ENCODE results near the gene TLCD1. TPM values are rescaled to one million over a fixed set of nuclear protein-coding genes. Genes with fewer than 3 reads are reported as not detected.
"Not testable (repeated sequence)": the region's sequence is repeated elsewhere in the genome, so short reads cannot be mapped to it uniquely, and the experiment has no call there.

The TLCD1 gene
- total and polyA plus RNA-seq, 10 donors: 0.97 to 3.5 (median 2.3) TPM; not detected in 1

DNA sequence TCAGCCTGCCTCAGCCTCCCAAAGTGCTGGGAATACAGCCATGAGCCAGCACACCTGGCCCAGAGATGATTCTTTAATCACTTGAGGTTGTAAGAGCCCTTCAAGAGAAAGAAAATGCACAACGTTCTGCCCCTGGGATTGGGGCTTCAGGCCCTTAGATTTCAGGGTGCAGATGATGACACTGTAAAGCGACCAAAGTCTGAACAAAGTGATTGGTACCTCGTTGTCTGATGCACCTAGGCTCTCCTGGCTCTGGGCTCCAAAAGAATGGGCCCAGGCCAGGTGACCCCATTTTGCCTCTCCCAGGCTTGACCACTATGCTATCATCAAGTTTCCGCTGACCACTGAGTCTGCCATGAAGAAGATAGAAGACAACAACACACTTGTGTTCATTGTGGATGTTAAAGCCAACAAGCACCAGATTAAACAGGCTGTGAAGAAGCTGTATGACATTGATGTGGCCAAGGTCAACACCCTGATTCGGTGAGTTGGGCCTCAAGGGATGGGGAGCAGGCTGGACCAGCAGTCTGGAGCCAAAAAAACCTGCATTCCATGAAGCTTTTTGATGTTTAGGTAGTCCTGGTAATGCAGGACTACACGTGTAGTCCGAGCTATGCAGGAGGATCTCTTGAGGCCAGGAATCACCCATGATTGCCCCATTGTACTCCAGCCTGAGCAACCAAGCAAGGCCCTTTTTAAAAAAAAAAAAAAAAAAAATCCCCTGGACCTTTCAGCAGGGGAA, 3.4 kb downstream of the TLCD1 start:
- 72 to 79% (median 76%) methylated on average over 7 of the region's 7 CpGs for WGBS, 5 donors
- no peaks in the 10 kb centered on the region for H3K9me3 ChIP-seq
- peak overlapping the region in 3 of 8 donors; percentile 15 to 99 (median 79) for H3K4me3 ChIP-seq
- H3K4me1 ChIP-seq: peaks cover 52 to 94% (median 87%) of the 10 kb centered on the region in 6 donors
- intact Hi-C loops (cut with DNase I; ENCODE audit: low total_unique reads): no loop called here
- peaks cover 0 to 5% (median 1%) of the 10 kb centered on the region in 7 donors for H3K27me3 ChIP-seq (replicated peaks in 1 of 7)
- no peak for DNase-seq
- H3K36me3 ChIP-seq: peaks cover 0 to 46% (median 37%) of the 10 kb centered on the region in 6 donors
- TF ChIP-seq, protein P1, sequence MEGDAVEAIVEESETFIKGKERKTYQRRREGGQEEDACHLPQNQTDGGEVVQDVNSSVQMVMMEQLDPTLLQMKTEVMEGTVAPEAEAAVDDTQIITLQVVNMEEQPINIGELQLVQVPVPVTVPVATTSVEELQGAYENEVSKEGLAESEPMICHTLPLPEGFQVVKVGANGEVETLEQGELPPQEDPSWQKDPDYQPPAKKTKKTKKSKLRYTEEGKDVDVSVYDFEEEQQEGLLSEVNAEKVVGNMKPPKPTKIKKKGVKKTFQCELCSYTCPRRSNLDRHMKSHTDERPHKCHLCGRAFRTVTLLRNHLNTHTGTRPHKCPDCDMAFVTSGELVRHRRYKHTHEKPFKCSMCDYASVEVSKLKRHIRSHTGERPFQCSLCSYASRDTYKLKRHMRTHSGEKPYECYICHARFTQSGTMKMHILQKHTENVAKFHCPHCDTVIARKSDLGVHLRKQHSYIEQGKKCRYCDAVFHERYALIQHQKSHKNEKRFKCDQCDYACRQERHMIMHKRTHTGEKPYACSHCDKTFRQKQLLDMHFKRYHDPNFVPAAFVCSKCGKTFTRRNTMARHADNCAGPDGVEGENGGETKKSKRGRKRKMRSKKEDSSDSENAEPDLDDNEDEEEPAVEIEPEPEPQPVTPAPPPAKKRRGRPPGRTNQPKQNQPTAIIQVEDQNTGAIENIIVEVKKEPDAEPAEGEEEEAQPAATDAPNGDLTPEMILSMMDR (IDR thresholded peaks at IDR 0.05 in 8 of 11, conservative IDR thresholded peaks at IDR 0.05 in 3 of 11): no peak
- TF ChIP-seq POLR2A (IDR thresholded peaks at IDR 0.05) (no peak), POLR2AphosphoS5 (IDR thresholded peaks at IDR 0.05) (no peak)
- H3K27ac ChIP-seq: peak overlapping the region in 3 of 8 donors; percentile 56 to 92 (median 90)

DNA sequence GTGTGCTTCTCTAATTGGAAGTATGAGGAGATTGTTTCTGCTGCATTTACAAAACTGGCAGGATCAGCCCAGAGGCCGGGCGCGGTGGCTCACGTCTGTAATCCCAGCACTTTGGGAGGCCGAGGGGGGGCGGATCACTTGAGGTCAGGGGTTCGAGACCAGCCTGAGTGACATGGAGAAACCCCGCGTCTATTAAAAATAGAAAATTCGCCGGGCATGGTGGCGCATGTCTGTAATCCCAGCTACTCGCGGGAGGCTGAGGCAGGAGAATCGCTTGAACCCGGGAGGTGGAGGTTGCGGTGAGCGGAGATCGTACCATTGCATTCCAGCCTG, 5.1 kb downstream of the TLCD1 start:
- DNase-seq; intact Hi-C loops (cut with DNase I; ENCODE audit: low total_unique reads); H3K9me3 ChIP-seq: not testable (repeated sequence)
- Histone ChIP-seq H3K4me3 (peak overlapping the region; percentile 72 to 99 (median 91)), H3K4me1 (peaks cover 50 to 95% (median 86%) of the 10 kb centered on the region in 6 donors), H3K27ac (peak overlapping the region in 5 of 8 donors; percentile 86 to 92 (median 90)), H3K27me3 (replicated peaks in 1 of 7) (peaks cover 0 to 18% (median 11%) of the 10 kb centered on the region in 7 donors), H3K36me3 (peaks cover 0 to 46% (median 37%) of the 10 kb centered on the region in 6 donors)
- WGBS, 5 donors: 32 to 44% (median 34%) methylated on average over 19 of the region's 19 CpGs

DNA sequence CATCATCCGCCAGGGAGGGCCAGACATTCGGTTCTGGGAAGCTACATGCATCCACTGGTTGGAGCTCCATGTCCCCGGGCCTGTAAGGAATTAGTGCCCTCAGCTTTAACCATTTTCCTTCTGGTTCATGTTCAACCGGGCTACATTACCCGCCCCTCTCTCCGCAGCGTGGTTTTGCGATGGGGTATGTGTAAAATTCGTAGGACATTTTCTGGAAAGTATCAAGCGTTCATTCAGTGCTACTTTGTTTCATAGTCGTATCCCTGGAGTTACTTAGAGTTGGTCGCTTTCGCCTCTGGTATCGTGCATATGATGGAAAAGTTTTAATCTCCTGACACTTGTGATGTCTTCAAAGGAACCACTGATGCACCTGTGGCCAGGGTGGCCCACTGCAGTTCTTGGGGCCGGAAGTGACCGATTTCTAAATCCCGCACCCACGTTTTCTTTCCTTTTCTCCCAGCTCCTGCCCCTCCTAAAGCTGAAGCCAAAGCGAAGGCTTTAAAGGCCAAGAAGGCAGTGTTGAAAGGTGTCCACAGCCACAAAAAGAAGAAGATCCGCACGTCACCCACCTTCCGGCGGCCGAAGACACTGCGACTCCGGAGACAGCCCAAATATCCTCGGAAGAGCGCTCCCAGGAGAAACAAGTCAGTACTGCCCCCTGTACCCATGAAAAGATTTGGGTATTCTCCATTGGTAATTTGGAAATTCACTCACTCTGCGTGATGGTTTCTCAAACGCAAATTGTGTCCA, 5.6 kb downstream of the TLCD1 start:
- peak overlapping the region; percentile 72 to 99 (median 91) for H3K4me3 ChIP-seq

DNA sequence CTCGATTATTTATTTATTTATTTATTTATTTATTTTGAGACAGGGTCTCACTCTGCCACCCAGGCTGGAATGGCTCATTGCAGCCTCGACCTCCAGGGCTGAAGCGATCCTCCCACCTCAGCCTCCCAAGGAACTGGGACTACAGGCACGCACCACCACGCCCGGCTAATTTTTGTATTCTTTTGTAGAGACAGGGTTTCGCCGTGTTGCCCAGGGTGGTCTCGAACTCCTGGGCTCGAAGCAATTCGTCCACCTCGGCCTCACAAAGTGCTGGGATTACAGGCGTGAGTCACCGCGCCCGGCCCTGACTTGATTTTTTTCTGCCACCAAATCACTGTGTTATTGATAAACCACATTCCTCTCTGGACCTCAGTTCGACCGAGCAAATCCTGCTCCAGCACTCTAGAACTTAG, 7.0 kb downstream of the TLCD1 start:
- TF ChIP-seq POLR2A (IDR thresholded peaks at IDR 0.05) (no peak), POLR2AphosphoS5 (IDR thresholded peaks at IDR 0.05) (no peak)
- TF ChIP-seq, protein P1 (IDR thresholded peaks at IDR 0.05 in 8 of 11, conservative IDR thresholded peaks at IDR 0.05 in 3 of 11): no peak
- peaks cover 0 to 18% (median 11%) of the 10 kb centered on the region in 7 donors for H3K27me3 ChIP-seq (replicated peaks in 1 of 7)
- WGBS, 5 donors: 37 to 44% (median 40%) methylated on average over 18 of the region's 18 CpGs
- H3K4me1 ChIP-seq: peaks cover 38 to 78% (median 69%) of the 10 kb centered on the region in 6 donors
- peak overlapping the region; percentile 10 to 99 (median 91) for H3K4me3 ChIP-seq
- intact Hi-C loops (cut with DNase I; ENCODE audit: low total_unique reads): no loop called here
- DNase-seq: peak; percentile 85
- no peaks in the 10 kb centered on the region for H3K9me3 ChIP-seq
- peaks cover 0 to 49% (median 35%) of the 10 kb centered on the region in 6 donors for H3K36me3 ChIP-seq
- peak overlapping the region; percentile 62 to 92 (median 89) for H3K27ac ChIP-seq

More for the DNA sequence above, 5.6 kb downstream of the TLCD1 start:
- peaks cover 0 to 18% (median 11%) of the 10 kb centered on the region in 7 donors for H3K27me3 ChIP-seq (replicated peaks in 1 of 7)
- intact Hi-C loops (cut with DNase I; ENCODE audit: low total_unique reads): no loop called here
- TF ChIP-seq, protein P1 (IDR thresholded peaks at IDR 0.05 in 8 of 11, conservative IDR thresholded peaks at IDR 0.05 in 3 of 11): peak in 1 of 11 experiments; percentile 18
- TF ChIP-seq POLR2AphosphoS5 (IDR thresholded peaks at IDR 0.05): no peak
- H3K9me3 ChIP-seq: no peaks in the 10 kb centered on the region
- peaks cover 45 to 92% (median 82%) of the 10 kb centered on the region in 6 donors for H3K4me1 ChIP-seq
- DNase-seq: no peak
- peaks cover 0 to 46% (median 37%) of the 10 kb centered on the region in 6 donors for H3K36me3 ChIP-seq
- WGBS, 5 donors: 1 to 3% (median 2%) methylated on average over 25 to 30 of the region's 30 CpGs
- peak overlapping the region; percentile 62 to 92 (median 89) for H3K27ac ChIP-seq

Data from spleen (tissue), 11 donors.